BE2C (cell line): ENCODE data around the gene PMEL.

Experiments
- DNase-seq: peaks from one replicate; pipeline ENCODE4 v3.0.0-alpha.2; 2020
- H3K27me3 ChIP-seq: fragments of 250-450 bp; sonication (Bioruptor Pico); 2 replicates; pipeline ENCODE4 v1.5.1; 2020; ENCODE audit warnings: mild to moderate bottlenecking
- H3K36me3 ChIP-seq: fragments of 250-450 bp; sonication (Bioruptor Pico); 2 replicates; pipeline ENCODE4 v1.5.1; 2020; ENCODE audit warnings: mild to moderate bottlenecking
- H3K4me1 ChIP-seq: fragments of 250-450 bp; sonication (Bioruptor Pico); 2 replicates; pipeline ENCODE4 v1.5.1; 2020
- H3K4me3 ChIP-seq: 2 replicates; pipeline ENCODE4 v1.5.1; 2011; ENCODE audit warnings: low read depth, low read length
- H3K9me3 ChIP-seq: fragments of 250-450 bp; sonication (Bioruptor Pico); 2 replicates; pipeline ENCODE4 v1.5.1; 2020
- CTCF ChIP-seq: IDR thresholded peaks from 2 replicates; pipeline ENCODE4 v1.5.1; 2012; ENCODE audit warnings: mild to moderate bottlenecking, low read depth, low read length

Gene PMEL

GRCh38 chr12:55908726-55909512, 56.9 kb downstream of the PMEL start:
- DNase-seq: no peak
- no peaks in the 10 kb centered on the region for H3K4me1 ChIP-seq
- peaks cover 7% of the 10 kb centered on the region; the same call in 1 of the 2 replicates for H3K36me3 ChIP-seq
- no peak for TF ChIP-seq CTCF
- H3K27me3 ChIP-seq: no peaks in the 10 kb centered on the region
- H3K4me3 ChIP-seq: no peak overlapping the region
- no peaks in the 10 kb centered on the region for H3K9me3 ChIP-seq

- no peak for TF ChIP-seq CTCF
- no peaks in the 10 kb centered on the region for H3K27me3 ChIP-seq
- H3K4me3 ChIP-seq: no peak overlapping the region
- no peak for DNase-seq
- peaks cover 15% of the 10 kb centered on the region for H3K36me3 ChIP-seq
- H3K9me3 ChIP-seq: no peaks in the 10 kb centered on the region
- H3K4me1 ChIP-seq: no peaks in the 10 kb centered on the region
Measured at GRCh38 chr12:55906056-55906455, 59.8 kb downstream of the PMEL start.
